ENCODE results near the gene PIK3CA.
"Not testable (repeated sequence)": the region's sequence is repeated elsewhere in the genome, so short reads cannot be mapped to it uniquely, and the experiment has no call there.

Gene PIK3CA

DNA sequence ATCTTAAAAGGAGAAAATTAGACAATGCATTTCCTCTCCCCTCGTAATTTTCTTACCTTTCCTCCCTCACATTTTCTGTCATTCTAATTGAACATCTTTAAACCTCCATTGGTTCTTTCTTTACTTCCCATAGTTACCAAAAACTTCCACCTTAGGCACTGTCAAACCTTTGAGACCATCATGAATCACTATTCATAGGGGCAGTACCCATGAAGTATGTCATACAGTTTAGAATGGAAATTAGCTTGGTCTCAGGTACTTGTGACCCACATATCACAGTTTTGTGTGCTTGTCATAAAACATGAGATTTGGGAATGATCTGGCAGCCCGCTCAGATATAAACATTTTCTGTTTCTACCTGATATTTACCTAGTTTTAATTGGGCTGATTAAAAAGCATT lies 52.6 kb downstream of the PIK3CA start:
- no peak for DNase-seq (ENCODE audit: low read depth)

DNA sequence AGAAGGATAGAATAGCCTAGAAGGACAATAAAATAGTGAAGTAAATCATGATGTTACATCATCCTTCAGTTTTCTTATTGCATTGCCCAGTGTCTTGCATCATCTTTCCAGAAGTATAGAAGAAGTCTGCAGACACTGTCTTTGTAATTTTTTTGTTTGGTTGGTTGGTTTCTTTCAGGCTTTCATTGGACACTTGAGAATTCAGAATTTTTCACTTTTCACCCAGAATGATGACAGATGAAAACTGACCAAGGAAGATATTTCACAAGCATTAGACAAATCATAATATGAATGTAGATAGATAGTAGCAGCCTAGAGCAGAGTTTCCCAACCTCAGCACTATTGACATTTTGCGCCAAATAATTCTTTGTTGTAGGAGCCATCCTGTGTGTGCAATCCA lies 67.4 kb downstream of the PIK3CA start:
- DNase-seq (ENCODE audit: low read depth), result peak; percentile 25

DNA sequence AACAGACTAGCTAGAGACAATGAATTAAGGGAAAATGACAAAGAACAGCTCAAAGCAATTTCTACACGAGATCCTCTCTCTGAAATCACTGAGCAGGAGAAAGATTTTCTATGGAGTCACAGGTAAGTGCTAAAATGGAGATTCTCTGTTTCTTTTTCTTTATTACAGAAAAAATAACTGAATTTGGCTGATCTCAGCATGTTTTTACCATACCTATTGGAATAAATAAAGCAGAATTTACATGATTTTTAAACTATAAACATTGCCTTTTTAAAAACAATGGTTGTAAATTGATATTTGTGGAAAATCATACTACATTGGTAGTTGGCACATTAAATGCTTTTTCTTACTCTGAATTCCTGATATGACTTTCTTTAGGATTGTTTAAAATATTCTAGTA lies 70.1 kb downstream of the PIK3CA start:
- not testable (repeated sequence) for DNase-seq (ENCODE audit: low read depth)

- DNase-seq (ENCODE audit: low read depth), result no peak
These were observed 75.4 kb downstream of the PIK3CA start for GRCh38 chr3:179223548-179223947.

DNA sequence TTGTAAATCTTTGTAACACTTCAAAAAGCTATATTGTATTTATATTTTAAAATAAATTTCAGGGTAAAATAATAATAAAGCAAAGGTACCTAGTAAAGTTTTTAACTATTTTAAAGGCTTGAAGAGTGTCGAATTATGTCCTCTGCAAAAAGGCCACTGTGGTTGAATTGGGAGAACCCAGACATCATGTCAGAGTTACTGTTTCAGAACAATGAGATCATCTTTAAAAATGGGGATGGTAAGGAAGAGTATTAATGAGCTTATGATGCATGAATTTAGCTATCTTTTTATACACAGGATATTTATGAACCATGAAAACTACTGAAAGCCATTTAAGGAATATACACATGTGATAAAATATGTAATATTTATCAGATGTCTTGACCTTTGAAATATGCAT lies 76.4 kb downstream of the PIK3CA start:
- DNase-seq (ENCODE audit: low read depth), result no peak

GRCh38 chr3:179227349-179227748 lies 79.2 kb downstream of the PIK3CA start:
- DNase-seq (ENCODE audit: low read depth), result peak; percentile 58

- no peak for DNase-seq (ENCODE audit: low read depth)
These were observed 81.0 kb downstream of the PIK3CA start for GRCh38 chr3:179229177-179229576.

GRCh38 chr3:179233043-179233442 lies 84.9 kb downstream of the PIK3CA start:
- no peak for DNase-seq (ENCODE audit: low read depth)

GRCh38 chr3:179234199-179234598 lies 86.0 kb downstream of the PIK3CA start:
- peak; percentile 49 for DNase-seq (ENCODE audit: low read depth)

DNA sequence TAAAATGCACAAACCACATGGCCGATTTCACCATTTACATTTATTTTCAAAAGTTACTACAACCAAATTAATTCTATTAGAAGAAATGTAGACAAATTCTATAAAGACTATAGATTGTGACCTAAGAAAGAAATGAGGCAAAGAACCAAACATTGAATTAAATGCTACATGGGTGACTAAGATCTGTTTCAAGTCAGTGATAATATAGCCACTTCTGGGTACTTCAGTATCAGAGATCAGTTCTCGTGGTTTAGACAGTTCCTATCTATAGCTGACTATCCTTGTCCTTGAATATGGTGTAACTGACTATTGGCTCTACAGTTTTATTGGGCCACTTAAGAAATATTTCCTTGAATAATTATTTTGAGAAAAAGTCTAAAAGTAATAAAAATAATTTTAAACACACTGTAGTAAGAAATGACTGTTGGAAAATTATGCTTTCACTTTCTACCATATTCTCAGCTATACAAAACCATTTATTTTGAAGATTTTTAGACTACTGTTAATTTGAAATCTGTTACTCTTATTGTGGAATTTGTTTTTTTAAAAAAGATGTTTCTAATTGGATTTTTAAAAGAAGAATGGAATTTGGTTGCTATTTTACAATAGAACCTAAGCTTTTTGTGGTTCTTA lies 88.6 kb downstream of the PIK3CA start:
- peak; percentile 6 for DNase-seq (ENCODE audit: low read depth)

DNA sequence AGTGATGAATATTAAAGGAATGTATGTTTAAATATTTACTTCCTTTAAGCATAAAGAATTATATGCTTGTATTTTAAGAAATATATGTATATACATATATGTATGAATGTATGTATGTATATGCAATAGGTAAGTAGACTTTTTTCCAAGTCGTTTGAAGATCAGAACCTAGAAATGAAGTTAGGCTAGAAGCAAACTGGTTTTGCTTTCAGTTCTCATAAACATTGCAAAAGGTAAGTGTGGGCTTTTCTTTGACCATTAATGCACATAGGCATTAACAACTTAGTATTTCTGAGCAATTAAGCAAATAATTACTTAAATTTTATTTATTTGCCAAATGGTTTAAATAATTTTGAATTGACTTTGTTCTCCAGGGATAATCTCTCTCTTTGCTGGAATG lies 92.1 kb downstream of the PIK3CA start:
- DNase-seq (ENCODE audit: low read depth), result not testable (repeated sequence)

- not testable (repeated sequence) for DNase-seq (ENCODE audit: low read depth)
These were observed 94.7 kb downstream of the PIK3CA start for GRCh38 chr3:179242859-179243258.

- DNase-seq (ENCODE audit: low read depth), result peak; percentile 39
These were observed 96.7 kb downstream of the PIK3CA start for GRCh38 chr3:179244878-179245277.

- no peak for DNase-seq (ENCODE audit: low read depth)
These were observed 99.3 kb downstream of the PIK3CA start for GRCh38 chr3:179247289-179248015.

GRCh38 chr3:179250803-179251476 lies 102.8 kb downstream of the PIK3CA start, which contains the start of gene KCNMB3:
Gene KCNMB3 (minus strand): TSS chr3:179251114. CDS start chr3:179250990, 124 bp downstream.
- no peak for DNase-seq (ENCODE audit: low read depth)

- no peak for DNase-seq (ENCODE audit: low read depth)
These were observed 108.7 kb downstream of the PIK3CA start for GRCh38 chr3:179256813-179257212.

GRCh38 chr3:179257742-179258141 lies 109.6 kb downstream of the PIK3CA start:
- DNase-seq (ENCODE audit: low read depth), result not testable (repeated sequence)

DNA sequence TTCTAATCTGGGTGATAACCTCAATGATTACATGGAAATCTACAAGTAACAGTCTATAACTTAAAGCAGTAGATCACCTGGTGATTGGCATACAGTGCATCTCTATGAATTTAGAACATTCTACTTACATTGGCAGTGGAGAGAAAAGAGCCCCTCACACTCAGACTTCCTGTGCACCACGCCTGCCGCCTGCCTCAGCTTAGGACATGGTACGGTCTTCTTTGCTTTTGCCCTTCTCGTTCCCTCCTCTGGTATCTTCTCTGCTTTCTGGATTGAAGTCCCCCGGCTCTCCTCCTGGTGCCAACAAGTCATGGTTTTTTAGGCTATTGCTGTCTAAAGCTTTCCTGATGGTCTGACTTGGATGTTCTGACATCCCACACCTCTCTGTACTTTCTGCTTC lies 110.7 kb downstream of the PIK3CA start:
- DNase-seq (ENCODE audit: low read depth), result no peak

DNA sequence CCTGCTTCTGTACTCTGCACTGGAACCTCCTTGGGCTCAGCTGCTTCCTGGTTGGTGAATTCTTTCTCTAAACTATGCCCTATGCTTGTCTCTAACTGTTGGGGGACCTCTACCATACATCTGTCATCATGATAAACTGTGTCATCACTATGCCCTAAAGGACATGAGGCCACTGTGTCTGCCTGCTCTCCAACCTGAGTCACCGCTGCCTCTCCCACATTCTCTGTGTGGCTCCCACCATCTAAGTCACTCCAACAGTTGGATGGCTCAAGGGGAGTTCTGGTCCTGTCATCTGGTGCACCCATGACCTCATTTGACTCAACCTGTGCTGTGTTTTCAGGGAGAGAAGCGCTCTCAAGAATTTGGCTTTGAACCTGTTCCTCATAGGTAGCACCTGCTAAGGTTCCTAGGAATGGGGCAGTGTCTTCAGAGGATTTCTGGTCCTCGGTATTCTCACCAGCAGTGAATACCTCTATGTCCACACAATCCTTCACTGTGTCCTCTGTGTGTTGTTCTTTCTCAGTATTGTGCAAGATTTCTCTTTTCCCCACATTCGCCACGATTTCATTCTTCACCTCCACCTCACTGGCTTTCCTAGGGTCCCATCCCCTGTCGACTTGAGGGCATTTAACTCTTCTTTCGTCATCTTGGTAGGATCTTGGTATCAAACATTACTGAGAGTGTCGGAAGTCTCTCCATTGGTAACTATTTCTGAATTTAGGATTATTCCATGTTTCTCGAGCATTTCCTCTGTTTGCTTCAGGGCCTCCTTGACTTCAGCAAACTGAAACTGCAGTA lies 112.0 kb downstream of the PIK3CA start:
- DNase-seq (ENCODE audit: low read depth), result not testable (repeated sequence)

DNA sequence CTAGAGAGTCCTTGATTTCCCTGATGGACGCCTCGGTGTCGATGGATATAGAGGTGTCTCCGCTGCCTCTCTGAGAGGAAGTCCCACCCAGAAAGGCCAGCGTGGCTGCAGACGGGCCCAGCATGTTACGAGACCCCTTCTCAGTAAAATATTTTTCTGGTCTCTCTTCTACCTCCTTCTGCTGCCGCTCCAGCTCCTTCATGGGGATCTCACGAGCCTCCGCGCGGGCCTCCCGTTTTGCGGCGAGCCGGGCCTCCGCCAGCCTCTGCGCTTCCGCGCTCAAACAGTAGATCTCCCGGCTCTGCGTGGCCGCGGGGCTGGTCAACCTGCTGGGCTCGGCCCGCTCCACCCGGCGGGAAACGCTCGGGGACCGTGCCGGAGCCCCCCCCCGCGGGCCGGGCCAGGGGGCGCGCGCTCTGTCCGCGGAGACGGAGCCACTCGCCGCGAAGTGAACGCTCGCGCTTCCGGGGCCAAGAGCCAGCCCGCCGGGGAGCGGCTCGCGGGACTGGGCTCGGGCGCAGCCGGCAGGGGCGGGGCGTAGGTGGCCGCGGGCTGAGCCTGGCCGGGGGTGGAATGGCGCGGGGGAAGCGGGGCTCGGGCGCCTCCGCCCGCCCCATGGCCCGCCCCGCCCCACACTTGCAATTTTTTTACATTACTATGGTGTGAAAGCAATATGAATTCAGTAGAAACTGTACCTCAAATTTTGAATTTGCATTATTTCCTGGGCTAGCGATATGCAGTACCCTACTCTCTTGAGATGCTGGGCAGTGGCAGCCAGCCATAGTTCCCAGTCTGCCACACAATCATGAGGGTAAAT lies 113.0 kb downstream of the PIK3CA start:
- DNase-seq (ENCODE audit: low read depth), result peak; percentile 73

- no peak for DNase-seq (ENCODE audit: low read depth)
These were observed 115.0 kb downstream of the PIK3CA start for GRCh38 chr3:179263134-179263533.
